WTC11 (cell line): ENCODE data around the gene SESTD1. TPM values are rescaled to one million over a fixed set of nuclear protein-coding genes. Genes with fewer than 3 reads are reported as not detected.

Experiments used
- ATAC-seq: fragments of 200-7000 bp; cut with Tn5 transposase; 2 replicates; pipeline ENCODE4 v1.10.0; 2021; ENCODE audit warnings: mild to moderate bottlenecking, moderate library complexity
- CTCF ChIA-PET: fragments of 300-600 bp; sonication (Branson Sonifier 250); formaldehyde crosslinking; loops from one replicate; lab custom pipeline; 2021; ENCODE audit warnings: antibody characterized with exemption; lab: Charles Lee
- POLR2A ChIA-PET: fragments of 350-600 bp; sonication (Branson Sonifier 250); formaldehyde crosslinking; loops from one replicate; lab custom pipeline; 2021; ENCODE audit warnings: antibody characterized with exemption; lab: Charles Lee
- DNase-seq: peaks from one replicate; pipeline ENCODE4 v3.0.0; 2021; ENCODE audit warnings: low spot score
- H3K27ac Mint-ChIP-seq: 2 replicates; pipeline ENCODE4 v1.8.0; 2021; ENCODE audit warnings: mixed read lengths
- H3K27me3 Mint-ChIP-seq: 2 replicates; pipeline ENCODE4 v1.8.0; 2021; ENCODE audit warnings: low read depth, mild to moderate bottlenecking, moderate library complexity, mixed read lengths
- H3K36me3 Mint-ChIP-seq: 2 replicates; pipeline ENCODE4 v1.8.0; 2021; ENCODE audit warnings: mixed read lengths
- H3K4me1 Mint-ChIP-seq: 2 replicates; pipeline ENCODE4 v1.8.0; 2022; ENCODE audit warnings: mixed read lengths
- H3K4me3 Mint-ChIP-seq: 2 replicates; pipeline ENCODE4 v1.8.0; 2021; ENCODE audit warnings: mild to moderate bottlenecking, moderate library complexity, mixed read lengths
- H3K9me3 Mint-ChIP-seq: 2 replicates; pipeline ENCODE4 v1.8.0; 2021; ENCODE audit warnings: mixed read lengths
- ATF3 ChIP-seq: sonication (generic); formaldehyde crosslinking; conservative IDR thresholded peaks from 2 replicates; pipeline ENCODE4 v1.8.1; 2022; ENCODE audit warnings: mild to moderate bottlenecking, missing genetic modification reagents
- CBFB ChIP-seq: sonication (generic); formaldehyde crosslinking; IDR thresholded peaks from 2 replicates; pipeline ENCODE4 v1.8.1; 2022; ENCODE audit warnings: mild to moderate bottlenecking, low read depth, missing genetic modification reagents
- CDX4 ChIP-seq: fragments of 250-450 bp; sonication (Bioruptor Pico); IDR thresholded peaks from 2 replicates; pipeline ENCODE4 v1.9.0; 2021; ENCODE audit warnings: moderate library complexity, mild to moderate bottlenecking, inconsistent platforms, borderline replicate concordance
- E2F4 ChIP-seq: sonication (generic); formaldehyde crosslinking; IDR thresholded peaks from 2 replicates; pipeline ENCODE4 v1.8.1; 2022; ENCODE audit warnings: low read depth, mild to moderate bottlenecking, moderate library complexity, missing genetic modification reagents, borderline replicate concordance
- EMX1 ChIP-seq: fragments of 250-450 bp; sonication (Bioruptor Pico); IDR thresholded peaks from 2 replicates; pipeline ENCODE4 v1.8.0; 2021; ENCODE audit warnings: mild to moderate bottlenecking
- ESRRA ChIP-seq: sonication (generic); formaldehyde crosslinking; IDR thresholded peaks from 2 replicates; pipeline ENCODE4 v1.8.1; 2022; ENCODE audit warnings: mild to moderate bottlenecking, missing genetic modification reagents, borderline replicate concordance
- ETV6 ChIP-seq: sonication (generic); formaldehyde crosslinking; IDR thresholded peaks from 2 replicates; pipeline ENCODE4 v1.8.1; 2022; ENCODE audit warnings: mild to moderate bottlenecking, missing genetic modification reagents
- FOXK1 ChIP-seq: sonication (generic); formaldehyde crosslinking; IDR thresholded peaks from 2 replicates; pipeline ENCODE4 v1.8.0; 2022; ENCODE audit warnings: mild to moderate bottlenecking, moderate library complexity, missing genetic modification reagents
- HMGXB4 ChIP-seq: sonication (generic); formaldehyde crosslinking; IDR thresholded peaks from 2 replicates; pipeline ENCODE4 v1.8.1; 2023; ENCODE audit warnings: mild to moderate bottlenecking, moderate library complexity, missing genetic modification reagents
- MLX ChIP-seq: sonication (generic); formaldehyde crosslinking; IDR thresholded peaks from 2 replicates; pipeline ENCODE4 v1.8.1; 2023; ENCODE audit warnings: mild to moderate bottlenecking, missing genetic modification reagents, moderate library complexity
- PRDM15 ChIP-seq: sonication (generic); formaldehyde crosslinking; IDR thresholded peaks from 2 replicates; pipeline ENCODE4 v1.8.0; 2022; ENCODE audit warnings: missing genetic modification reagents
- RORB ChIP-seq: fragments of 250-450 bp; sonication (Bioruptor Pico); IDR thresholded peaks from 2 replicates; pipeline ENCODE4 v1.9.0; 2021; ENCODE audit warnings: mild to moderate bottlenecking
- SMAD3 ChIP-seq: sonication (generic); formaldehyde crosslinking; IDR thresholded peaks from 2 replicates; pipeline ENCODE4 v1.8.0; 2022; ENCODE audit warnings: missing genetic modification reagents, mild to moderate bottlenecking, borderline replicate concordance
- TEAD4 ChIP-seq: sonication (generic); formaldehyde crosslinking; IDR thresholded peaks from 2 replicates; pipeline ENCODE4 v1.8.0; 2022; ENCODE audit warnings: mild to moderate bottlenecking, missing genetic modification reagents
- ZMAT4 ChIP-seq: fragments of 250-450 bp; sonication (Bioruptor Pico); IDR thresholded peaks from 2 replicates; pipeline ENCODE4 v1.9.0; 2021; ENCODE audit warnings: mild to moderate bottlenecking
- ZNF138 ChIP-seq: sonication (generic); formaldehyde crosslinking; conservative IDR thresholded peaks from 2 replicates; pipeline ENCODE4 v1.8.1; 2022; ENCODE audit warnings: mild to moderate bottlenecking, moderate library complexity, missing genetic modification reagents
- ZNF232 ChIP-seq: sonication (generic); formaldehyde crosslinking; IDR thresholded peaks from 2 replicates; pipeline ENCODE4 v1.8.0; 2022; ENCODE audit warnings: mild to moderate bottlenecking, missing genetic modification reagents
- ZNF416 ChIP-seq: fragments of 250-450 bp; sonication (Bioruptor Pico); IDR thresholded peaks from 2 replicates; pipeline ENCODE4 v1.9.0; 2021; ENCODE audit warnings: mild to moderate bottlenecking, inconsistent platforms
- ZNF423 ChIP-seq: fragments of 250-450 bp; sonication (Bioruptor Pico); IDR thresholded peaks from 2 replicates; pipeline ENCODE4 v2.1.2; 2022; ENCODE audit warnings: mild to moderate bottlenecking, moderate library complexity
- ZNF512 ChIP-seq: sonication (generic); formaldehyde crosslinking; IDR thresholded peaks from 2 replicates; pipeline ENCODE4 v1.8.1; 2022; ENCODE audit warnings: missing genetic modification reagents, borderline replicate concordance
- ZNF671 ChIP-seq: fragments of 250-450 bp; sonication (Bioruptor Pico); IDR thresholded peaks from 2 replicates; pipeline ENCODE4 v1.8.0; 2021; ENCODE audit warnings: mild to moderate bottlenecking
- ZSCAN18 ChIP-seq: fragments of 250-450 bp; sonication (Bioruptor Pico); IDR thresholded peaks from 2 replicates; pipeline ENCODE4 v2.1.2; 2022; ENCODE audit warnings: mild to moderate bottlenecking, moderate library complexity
- total RNA-seq: library from RNA; stranded (reverse); gene quantifications from 3 replicates; pipeline ENCODE4 v1.2.3, GENCODE V29; 2021

The SESTD1 gene
- total RNA-seq, 1 experiment from 2014 or later = 59.9 TPM

- TF ChIP-seq CDX4 (no peak), PRDM15 (no peak), EMX1 (no peak), ETV6 (CRISPR knock-in tag) (peak; percentile 30; the same call in 1 of the 2 replicates), ATF3 (no peak), ZSCAN18 (CRISPR knock-in tag) (no peak), MLX (CRISPR knock-in tag) (no peak)
Measured at GRCh38 chr2:179264368-179265081, at the start of gene SESTD1 (continued).

GRCh38 chr2:179313057-179313456, 48.4 kb upstream of the SESTD1 start:
- no peak for DNase-seq
- no peak overlapping the region for H3K4me3 Mint-ChIP-seq
- H3K27ac Mint-ChIP-seq = no peak overlapping the region
- no peaks in the 10 kb centered on the region for H3K4me1 Mint-ChIP-seq
- peaks cover 50% of the 10 kb centered on the region for H3K9me3 Mint-ChIP-seq
- no peaks in the 10 kb centered on the region; the same call in 1 of the 2 replicates for H3K27me3 Mint-ChIP-seq
- POLR2A ChIA-PET = no interaction called here
- H3K36me3 Mint-ChIP-seq = peaks cover 33% of the 10 kb centered on the region
- no peak for ATAC-seq
- CTCF ChIA-PET = no interaction called here
- TF ChIP-seq TEAD4 (CRISPR knock-in tag) = no peak
- TF ChIP-seq ZNF423 (CRISPR knock-in tag) = no peak
- no peak for TF ChIP-seq MLX (CRISPR knock-in tag)
- no peak for TF ChIP-seq CBFB (CRISPR knock-in tag)
- no peak for TF ChIP-seq ZNF232 (CRISPR knock-in tag)
- TF ChIP-seq SMAD3 = no peak
- no peak for TF ChIP-seq ESRRA (CRISPR knock-in tag)
- TF ChIP-seq HMGXB4 = no peak
- no peak for TF ChIP-seq ZSCAN18 (CRISPR knock-in tag)
- TF ChIP-seq ZNF512 = no peak
- no peak for TF ChIP-seq RORB
- no peak for TF ChIP-seq FOXK1 (CRISPR knock-in tag)
- TF ChIP-seq ZNF671 (CRISPR knock-in tag) = no peak
- TF ChIP-seq E2F4 (CRISPR knock-in tag) = no peak
- TF ChIP-seq ZNF138 = no peak
- TF ChIP-seq ZMAT4 (CRISPR knock-in tag) = no peak
- no peak for TF ChIP-seq ZNF416 (CRISPR knock-in tag)
